GM23338 (cell line): ENCODE data around the gene TGOLN2. TPM values are rescaled to one million over a fixed set of nuclear protein-coding genes. Genes with fewer than 3 reads are reported as not detected.

Experiments used
- ATAC-seq: fragments of 200-7000 bp; cut with Tn5 transposase; 3 replicates; pipeline ENCODE4 v1.9.1; 2020
- DNase-seq: peaks from one replicate; pipeline ENCODE4 v3.0.0-alpha.2; 2015; ENCODE audit warnings: low spot score
- H2AFZ ChIP-seq: fragments of 200-600 bp; sonication (generic); 2 replicates; pipeline ENCODE4 v1.8.0; 2016; ENCODE audit warnings: antibody characterized with exemption, mild to moderate bottlenecking, moderate library complexity
- H3F3A ChIP-seq: fragments of 200-600 bp; sonication (generic); replicated peaks from 2 replicates; pipeline ENCODE4 v1.8.0; 2017; ENCODE audit warnings: antibody characterized with exemption, mixed run types, low read depth
- H3K27ac ChIP-seq: fragments of 200-600 bp; sonication (generic); 2 replicates; pipeline ENCODE4 v1.6.1; 2016; ENCODE audit warnings: low read depth
- H3K27me3 ChIP-seq: fragments of 200-600 bp; sonication (generic); 2 replicates; pipeline ENCODE4 v1.8.0; 2016; ENCODE audit warnings: mild to moderate bottlenecking, mixed run types, moderate library complexity; ENCODE audit not compliant: insufficient read depth
- H3K36me3 ChIP-seq: fragments of 200-600 bp; sonication (generic); 2 replicates; pipeline ENCODE4 v1.8.0; 2016; ENCODE audit warnings: mild to moderate bottlenecking; ENCODE audit not compliant: insufficient read depth
- H3K4me1 ChIP-seq: fragments of 200-600 bp; sonication (generic); 2 replicates; pipeline ENCODE4 v1.8.0; 2016; ENCODE audit warnings: mild to moderate bottlenecking, moderate library complexity; ENCODE audit not compliant: insufficient read depth
- H3K4me2 ChIP-seq: fragments of 200-600 bp; sonication (generic); 2 replicates; pipeline ENCODE4 v1.7.1; 2017; ENCODE audit warnings: mixed run types
- H3K4me3 ChIP-seq: fragments of 200-600 bp; sonication (generic); 2 replicates; pipeline ENCODE4 v1.6.1; 2016; ENCODE audit warnings: mixed run types
- H3K79me2 ChIP-seq: fragments of 200-600 bp; sonication (generic); replicated peaks from 2 replicates; pipeline ENCODE4 v1.8.0; 2017; ENCODE audit warnings: mild to moderate bottlenecking; ENCODE audit not compliant: insufficient read depth
- H3K9me2 ChIP-seq: fragments of 200-600 bp; sonication (generic); 2 replicates; pipeline ENCODE4 v1.8.0; 2017; ENCODE audit not compliant: insufficient read depth
- H4K20me1 ChIP-seq: fragments of 200-600 bp; sonication (generic); replicated peaks from 2 replicates; pipeline ENCODE4 v1.8.0; 2017; ENCODE audit warnings: mild to moderate bottlenecking; ENCODE audit not compliant: insufficient read depth
- H3K27ac Mint-ChIP-seq: 2 replicates; pipeline ENCODE4 v1.8.0; 2020; ENCODE audit warnings: inconsistent platforms, mild to moderate bottlenecking, moderate library complexity, mixed read lengths
- H3K27me3 Mint-ChIP-seq: 3 replicates; pipeline ENCODE4 v1.8.0; 2022; ENCODE audit warnings: low read depth, mild to moderate bottlenecking, moderate library complexity, mixed read lengths, inconsistent platforms; ENCODE audit not compliant: insufficient read depth, poor library complexity
- H3K36me3 Mint-ChIP-seq: 3 replicates; pipeline ENCODE4 v1.8.0; 2021; ENCODE audit warnings: low read depth, mild to moderate bottlenecking, inconsistent platforms, moderate library complexity, mixed read lengths
- H3K4me1 Mint-ChIP-seq: 3 replicates; pipeline ENCODE4 v1.8.0; 2020; ENCODE audit warnings: mild to moderate bottlenecking, inconsistent platforms, mixed read lengths
- H3K4me3 Mint-ChIP-seq: 3 replicates; pipeline ENCODE4 v1.8.0; 2021; ENCODE audit warnings: moderate library complexity, mild to moderate bottlenecking, inconsistent platforms, mixed read lengths
- H3K9me3 Mint-ChIP-seq: 3 replicates; pipeline ENCODE4 v1.8.0; 2020; ENCODE audit warnings: moderate library complexity, mild to moderate bottlenecking, inconsistent platforms, mixed read lengths
- CREB1 ChIP-seq: fragments of 250-450 bp; sonication (Bioruptor Pico); IDR thresholded peaks from 2 replicates; pipeline ENCODE4 v1.5.0; 2020; ENCODE audit warnings: low read depth, mild to moderate bottlenecking, moderate library complexity
- EZH2 ChIP-seq: fragments of 200-600 bp; sonication (generic); IDR thresholded peaks from one replicate; pipeline ENCODE4 v1.8.0; 2017; ENCODE audit warnings: antibody characterized with exemption, mild to moderate bottlenecking, low read depth; ENCODE audit not compliant: unreplicated experiment
- EZH2phosphoT487 ChIP-seq: fragments of 200-600 bp; sonication (generic); IDR thresholded peaks from one replicate; pipeline ENCODE4 v1.8.1; 2018; ENCODE audit warnings: antibody characterized with exemption; ENCODE audit not compliant: unreplicated experiment
- JUNB ChIP-seq: IDR thresholded peaks from one replicate; pipeline ENCODE4 v1.6.1; 2016; ENCODE audit warnings: antibody characterized with exemption; ENCODE audit not compliant: unreplicated experiment
- POLR2AphosphoS5 ChIP-seq: IDR thresholded peaks from 2 replicates; pipeline ENCODE4 v1.6.1; 2016; ENCODE audit warnings: antibody characterized with exemption, low read depth
- STAT1 ChIP-seq: IDR thresholded peaks from one replicate; pipeline ENCODE4 v1.6.1; 2016; ENCODE audit warnings: antibody characterized with exemption; ENCODE audit not compliant: unreplicated experiment
- polyA plus RNA-seq: library from polyadenylated mRNA; unstranded; fragments of >200 nt; fragmentation: Nextera tagmentation; extraction: Ambion mirVana; gene quantifications from 2 replicates; pipeline ENCODE4 v1.2.1, GENCODE V29; 2016
- total RNA-seq: library from RNA; depleted of rRNA; stranded (reverse); fragments of >200 nt; shearing (Covaris generic); gene quantifications from 2 replicates; pipeline ENCODE4 v1.2.3, GENCODE V29; 2014
- TF ChIP-seq, protein P1 (sequence below): IDR thresholded peaks from 2 replicates; pipeline ENCODE4 v1.6.1; 2016; ENCODE audit warnings: antibody characterized with exemption
- TF ChIP-seq, protein P2 (sequence below), 2 experiments: fragments of 200-600 bp in 1 of 2; sonication (generic) in 1 of 2; conservative IDR thresholded peaks; 2 replicates each; pipeline versions ENCODE4 v1.5.1 to v1.6.1; 2016 to 2017; ENCODE audit warnings: antibody characterized with exemption in 2 of 2, low read depth in 2 of 2, mild to moderate bottlenecking in 2 of 2, moderate library complexity in 1 of 2
- TF ChIP-seq, protein P3 (sequence below): IDR thresholded peaks from one replicate; pipeline ENCODE4 v1.6.1; 2018; ENCODE audit warnings: antibody characterized with exemption; ENCODE audit not compliant: unreplicated experiment
- TF ChIP-seq, protein P4 (sequence below): fragments of 250-450 bp; sonication (Bioruptor Pico); IDR thresholded peaks from 2 replicates; pipeline ENCODE4 v1.5.0; 2020; ENCODE audit warnings: mild to moderate bottlenecking, moderate library complexity

Gene TGOLN2
- total and polyA plus RNA-seq, 2 experiments from 2014 or later, result 20.8 to 48.3 TPM

DNA sequence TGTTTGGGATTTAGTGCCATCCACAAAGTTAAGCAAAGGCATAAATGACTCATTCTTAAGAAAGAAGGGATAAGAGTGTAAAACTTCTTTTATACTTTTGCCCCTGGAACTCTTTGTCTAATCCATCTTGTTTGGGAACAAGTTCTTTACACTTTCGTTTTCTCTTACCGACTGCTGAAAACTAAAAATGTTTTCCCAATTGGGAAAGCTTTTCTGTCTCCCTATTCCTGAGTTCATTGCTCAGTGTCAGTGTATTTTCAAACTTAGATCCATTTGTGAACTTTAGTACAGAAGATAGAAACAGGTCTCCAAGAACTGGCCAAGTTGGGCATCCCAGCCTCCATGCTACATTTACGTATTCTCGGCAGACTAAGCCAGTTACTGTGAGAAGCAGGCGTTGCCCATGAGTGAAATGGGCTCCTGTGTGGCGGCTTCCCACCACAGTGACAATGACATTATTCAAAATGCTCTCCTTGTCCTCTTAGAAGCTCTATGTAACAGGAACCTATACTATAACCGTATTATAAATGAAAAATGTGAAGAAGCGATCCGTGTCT lies 51.7 kb downstream of the TGOLN2 start:
- Histone ChIP-seq H3K4me1 (peaks cover 45% of the 10 kb centered on the region), H3K79me2 (peaks cover 89% of the 10 kb centered on the region), H3K27me3 (no peaks in the 10 kb centered on the region), H3K4me3 (no peak overlapping the region), H3K4me2 (no peak overlapping the region; the same call in 1 of the 2 replicates), H3K27ac (peak overlapping the region; percentile 79; the same call in 1 of the 2 replicates), H4K20me1 (peaks cover 60% of the 10 kb centered on the region), H3K36me3 (no peaks in the 10 kb centered on the region), H3F3A (no peaks in the 10 kb centered on the region), H2AFZ (no peak overlapping the region), H3K9me2 (no peaks in the 10 kb centered on the region)
- no peak for DNase-seq
- no peak for ATAC-seq
- H3K4me3 Mint-ChIP-seq, result no peak overlapping the region; the same call in 2 of the 3 replicates
- peaks cover 34% of the 10 kb centered on the region for H3K27me3 Mint-ChIP-seq
- H3K9me3 Mint-ChIP-seq, result no peaks in the 10 kb centered on the region
- H3K27ac Mint-ChIP-seq, result peak overlapping the region; percentile 6
- peaks cover 16% of the 10 kb centered on the region for H3K36me3 Mint-ChIP-seq
- TF ChIP-seq POLR2AphosphoS5 (no peak), EZH2phosphoT487 (no peak), EZH2 (no peak), STAT1 (no peak), JUNB (no peak), CREB1 (CRISPR knock-in tag) (no peak)
- TF ChIP-seq, protein P1, sequence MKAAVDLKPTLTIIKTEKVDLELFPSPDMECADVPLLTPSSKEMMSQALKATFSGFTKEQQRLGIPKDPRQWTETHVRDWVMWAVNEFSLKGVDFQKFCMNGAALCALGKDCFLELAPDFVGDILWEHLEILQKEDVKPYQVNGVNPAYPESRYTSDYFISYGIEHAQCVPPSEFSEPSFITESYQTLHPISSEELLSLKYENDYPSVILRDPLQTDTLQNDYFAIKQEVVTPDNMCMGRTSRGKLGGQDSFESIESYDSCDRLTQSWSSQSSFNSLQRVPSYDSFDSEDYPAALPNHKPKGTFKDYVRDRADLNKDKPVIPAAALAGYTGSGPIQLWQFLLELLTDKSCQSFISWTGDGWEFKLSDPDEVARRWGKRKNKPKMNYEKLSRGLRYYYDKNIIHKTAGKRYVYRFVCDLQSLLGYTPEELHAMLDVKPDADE, result no peak
- TF ChIP-seq, protein P2, sequence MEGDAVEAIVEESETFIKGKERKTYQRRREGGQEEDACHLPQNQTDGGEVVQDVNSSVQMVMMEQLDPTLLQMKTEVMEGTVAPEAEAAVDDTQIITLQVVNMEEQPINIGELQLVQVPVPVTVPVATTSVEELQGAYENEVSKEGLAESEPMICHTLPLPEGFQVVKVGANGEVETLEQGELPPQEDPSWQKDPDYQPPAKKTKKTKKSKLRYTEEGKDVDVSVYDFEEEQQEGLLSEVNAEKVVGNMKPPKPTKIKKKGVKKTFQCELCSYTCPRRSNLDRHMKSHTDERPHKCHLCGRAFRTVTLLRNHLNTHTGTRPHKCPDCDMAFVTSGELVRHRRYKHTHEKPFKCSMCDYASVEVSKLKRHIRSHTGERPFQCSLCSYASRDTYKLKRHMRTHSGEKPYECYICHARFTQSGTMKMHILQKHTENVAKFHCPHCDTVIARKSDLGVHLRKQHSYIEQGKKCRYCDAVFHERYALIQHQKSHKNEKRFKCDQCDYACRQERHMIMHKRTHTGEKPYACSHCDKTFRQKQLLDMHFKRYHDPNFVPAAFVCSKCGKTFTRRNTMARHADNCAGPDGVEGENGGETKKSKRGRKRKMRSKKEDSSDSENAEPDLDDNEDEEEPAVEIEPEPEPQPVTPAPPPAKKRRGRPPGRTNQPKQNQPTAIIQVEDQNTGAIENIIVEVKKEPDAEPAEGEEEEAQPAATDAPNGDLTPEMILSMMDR (conservative IDR thresholded peaks at IDR 0.05; ENCODE audit: low read depth in 2 of 2), result no peak
- TF ChIP-seq, protein P3, sequence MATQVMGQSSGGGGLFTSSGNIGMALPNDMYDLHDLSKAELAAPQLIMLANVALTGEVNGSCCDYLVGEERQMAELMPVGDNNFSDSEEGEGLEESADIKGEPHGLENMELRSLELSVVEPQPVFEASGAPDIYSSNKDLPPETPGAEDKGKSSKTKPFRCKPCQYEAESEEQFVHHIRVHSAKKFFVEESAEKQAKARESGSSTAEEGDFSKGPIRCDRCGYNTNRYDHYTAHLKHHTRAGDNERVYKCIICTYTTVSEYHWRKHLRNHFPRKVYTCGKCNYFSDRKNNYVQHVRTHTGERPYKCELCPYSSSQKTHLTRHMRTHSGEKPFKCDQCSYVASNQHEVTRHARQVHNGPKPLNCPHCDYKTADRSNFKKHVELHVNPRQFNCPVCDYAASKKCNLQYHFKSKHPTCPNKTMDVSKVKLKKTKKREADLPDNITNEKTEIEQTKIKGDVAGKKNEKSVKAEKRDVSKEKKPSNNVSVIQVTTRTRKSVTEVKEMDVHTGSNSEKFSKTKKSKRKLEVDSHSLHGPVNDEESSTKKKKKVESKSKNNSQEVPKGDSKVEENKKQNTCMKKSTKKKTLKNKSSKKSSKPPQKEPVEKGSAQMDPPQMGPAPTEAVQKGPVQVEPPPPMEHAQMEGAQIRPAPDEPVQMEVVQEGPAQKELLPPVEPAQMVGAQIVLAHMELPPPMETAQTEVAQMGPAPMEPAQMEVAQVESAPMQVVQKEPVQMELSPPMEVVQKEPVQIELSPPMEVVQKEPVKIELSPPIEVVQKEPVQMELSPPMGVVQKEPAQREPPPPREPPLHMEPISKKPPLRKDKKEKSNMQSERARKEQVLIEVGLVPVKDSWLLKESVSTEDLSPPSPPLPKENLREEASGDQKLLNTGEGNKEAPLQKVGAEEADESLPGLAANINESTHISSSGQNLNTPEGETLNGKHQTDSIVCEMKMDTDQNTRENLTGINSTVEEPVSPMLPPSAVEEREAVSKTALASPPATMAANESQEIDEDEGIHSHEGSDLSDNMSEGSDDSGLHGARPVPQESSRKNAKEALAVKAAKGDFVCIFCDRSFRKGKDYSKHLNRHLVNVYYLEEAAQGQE, result no peak
- TF ChIP-seq, protein P4, sequence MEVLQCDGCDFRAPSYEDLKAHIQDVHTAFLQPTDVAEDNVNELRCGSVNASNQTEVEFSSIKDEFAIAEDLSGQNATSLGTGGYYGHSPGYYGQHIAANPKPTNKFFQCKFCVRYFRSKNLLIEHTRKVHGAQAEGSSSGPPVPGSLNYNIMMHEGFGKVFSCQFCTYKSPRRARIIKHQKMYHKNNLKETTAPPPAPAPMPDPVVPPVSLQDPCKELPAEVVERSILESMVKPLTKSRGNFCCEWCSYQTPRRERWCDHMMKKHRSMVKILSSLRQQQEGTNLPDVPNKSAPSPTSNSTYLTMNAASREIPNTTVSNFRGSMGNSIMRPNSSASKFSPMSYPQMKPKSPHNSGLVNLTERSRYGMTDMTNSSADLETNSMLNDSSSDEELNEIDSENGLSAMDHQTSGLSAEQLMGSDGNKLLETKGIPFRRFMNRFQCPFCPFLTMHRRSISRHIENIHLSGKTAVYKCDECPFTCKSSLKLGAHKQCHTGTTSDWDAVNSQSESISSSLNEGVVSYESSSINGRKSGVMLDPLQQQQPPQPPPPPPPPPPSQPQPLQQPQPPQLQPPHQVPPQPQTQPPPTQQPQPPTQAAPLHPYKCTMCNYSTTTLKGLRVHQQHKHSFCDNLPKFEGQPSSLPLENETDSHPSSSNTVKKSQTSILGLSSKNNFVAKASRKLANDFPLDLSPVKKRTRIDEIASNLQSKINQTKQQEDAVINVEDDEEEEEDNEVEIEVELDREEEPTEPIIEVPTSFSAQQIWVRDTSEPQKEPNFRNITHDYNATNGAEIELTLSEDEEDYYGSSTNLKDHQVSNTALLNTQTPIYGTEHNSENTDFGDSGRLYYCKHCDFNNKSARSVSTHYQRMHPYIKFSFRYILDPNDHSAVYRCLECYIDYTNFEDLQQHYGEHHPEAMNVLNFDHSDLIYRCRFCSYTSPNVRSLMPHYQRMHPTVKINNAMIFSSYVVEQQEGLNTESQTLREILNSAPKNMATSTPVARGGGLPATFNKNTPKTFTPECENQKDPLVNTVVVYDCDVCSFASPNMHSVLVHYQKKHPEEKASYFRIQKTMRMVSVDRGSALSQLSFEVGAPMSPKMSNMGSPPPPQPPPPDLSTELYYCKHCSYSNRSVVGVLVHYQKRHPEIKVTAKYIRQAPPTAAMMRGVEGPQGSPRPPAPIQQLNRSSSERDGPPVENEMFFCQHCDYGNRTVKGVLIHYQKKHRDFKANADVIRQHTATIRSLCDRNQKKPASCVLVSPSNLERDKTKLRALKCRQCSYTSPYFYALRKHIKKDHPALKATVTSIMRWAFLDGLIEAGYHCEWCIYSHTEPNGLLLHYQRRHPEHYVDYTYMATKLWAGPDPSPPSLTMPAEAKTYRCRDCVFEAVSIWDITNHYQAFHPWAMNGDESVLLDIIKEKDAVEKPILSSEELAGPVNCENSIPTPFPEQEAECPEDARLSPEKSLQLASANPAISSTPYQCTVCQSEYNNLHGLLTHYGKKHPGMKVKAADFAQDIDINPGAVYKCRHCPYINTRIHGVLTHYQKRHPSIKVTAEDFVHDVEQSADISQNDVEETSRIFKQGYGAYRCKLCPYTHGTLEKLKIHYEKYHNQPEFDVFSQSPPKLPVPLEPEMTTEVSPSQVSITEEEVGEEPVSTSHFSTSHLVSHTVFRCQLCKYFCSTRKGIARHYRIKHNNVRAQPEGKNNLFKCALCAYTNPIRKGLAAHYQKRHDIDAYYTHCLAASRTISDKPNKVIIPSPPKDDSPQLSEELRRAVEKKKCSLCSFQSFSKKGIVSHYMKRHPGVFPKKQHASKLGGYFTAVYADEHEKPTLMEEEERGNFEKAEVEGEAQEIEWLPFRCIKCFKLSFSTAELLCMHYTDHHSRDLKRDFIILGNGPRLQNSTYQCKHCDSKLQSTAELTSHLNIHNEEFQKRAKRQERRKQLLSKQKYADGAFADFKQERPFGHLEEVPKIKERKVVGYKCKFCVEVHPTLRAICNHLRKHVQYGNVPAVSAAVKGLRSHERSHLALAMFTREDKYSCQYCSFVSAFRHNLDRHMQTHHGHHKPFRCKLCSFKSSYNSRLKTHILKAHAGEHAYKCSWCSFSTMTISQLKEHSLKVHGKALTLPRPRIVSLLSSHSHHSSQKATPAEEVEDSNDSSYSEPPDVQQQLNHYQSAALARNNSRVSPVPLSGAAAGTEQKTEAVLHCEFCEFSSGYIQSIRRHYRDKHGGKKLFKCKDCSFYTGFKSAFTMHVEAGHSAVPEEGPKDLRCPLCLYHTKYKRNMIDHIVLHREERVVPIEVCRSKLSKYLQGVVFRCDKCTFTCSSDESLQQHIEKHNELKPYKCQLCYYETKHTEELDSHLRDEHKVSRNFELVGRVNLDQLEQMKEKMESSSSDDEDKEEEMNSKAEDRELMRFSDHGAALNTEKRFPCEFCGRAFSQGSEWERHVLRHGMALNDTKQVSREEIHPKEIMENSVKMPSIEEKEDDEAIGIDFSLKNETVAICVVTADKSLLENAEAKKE (CRISPR knock-in tag), result no peak
- H3K4me1 Mint-ChIP-seq, result peaks cover 77% of the 10 kb centered on the region
